NCI-H526 (cell line): ENCODE measurements around the gene CTXN2.

Experiments
- DNase-seq, 2 experiments: peaks; one replicate each; lab custom pipeline; 2025; lab: John Stamatoyannopoulos, UW

CTXN2 gene

GRCh38 chr15:48222627-48223026, 31.2 kb downstream of the CTXN2 start:
- DNase-seq, result no peak

DNA sequence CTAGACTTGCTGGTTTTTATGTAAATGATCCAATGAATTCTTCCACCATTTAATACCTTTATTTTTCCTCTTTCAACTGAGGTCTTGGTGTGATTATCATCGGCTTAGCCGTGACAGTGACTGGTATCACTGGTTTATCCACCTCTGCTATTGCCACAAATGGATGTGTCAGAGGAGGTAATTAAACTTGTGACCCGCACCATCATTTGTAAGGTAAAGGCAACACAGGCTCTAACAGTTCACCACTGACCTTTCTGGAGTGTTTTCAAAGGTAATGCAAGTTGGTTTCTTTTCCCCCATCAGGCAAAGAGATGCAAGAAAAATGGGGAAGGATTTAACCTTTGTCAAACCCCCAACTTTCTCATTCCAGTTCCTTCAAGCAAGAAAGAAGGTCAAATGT, 34.3 kb downstream of the CTXN2 start:
- no peak for DNase-seq

- DNase-seq, result no peak
These were observed 39.0 kb downstream of the CTXN2 start for GRCh38 chr15:48230498-48230897.

DNA sequence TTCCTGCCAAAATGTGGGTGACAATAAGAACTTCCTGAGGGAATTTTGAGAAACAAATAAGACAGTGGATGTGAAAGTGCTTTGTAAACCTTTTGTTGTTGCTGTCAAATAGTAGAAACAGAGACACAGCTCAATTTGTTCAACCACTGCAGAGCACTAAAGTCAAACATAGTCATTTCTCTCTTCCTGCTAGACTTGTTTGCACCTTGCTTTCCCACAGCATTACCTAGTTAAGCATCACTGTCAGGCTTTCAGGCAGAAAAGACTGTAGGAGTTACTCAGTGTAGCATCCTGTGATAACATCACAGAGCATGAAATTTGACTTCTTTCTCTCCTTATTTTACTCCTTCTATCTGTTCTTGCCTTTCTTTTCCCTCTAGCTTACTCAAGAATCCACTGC, 41.8 kb downstream of the CTXN2 start:
- DNase-seq, result no peak

DNA sequence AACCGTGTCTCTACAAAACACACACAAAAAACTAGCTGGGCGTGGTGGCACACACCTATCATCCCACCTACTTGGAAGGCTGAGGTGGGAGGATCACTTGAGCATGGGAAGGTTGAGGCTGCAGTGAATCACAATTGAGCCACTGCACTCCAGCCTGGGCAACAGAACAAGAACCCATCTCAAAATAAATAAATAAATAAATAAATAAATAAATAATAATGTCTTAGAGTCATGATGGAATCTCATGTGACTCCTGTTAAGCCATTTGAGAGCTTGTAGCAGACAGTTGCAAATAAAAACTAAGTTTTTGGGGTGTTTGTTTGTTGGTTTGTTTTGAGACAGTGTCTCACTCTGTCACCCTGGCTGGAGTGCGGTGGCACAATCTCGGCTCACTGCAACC, 47.9 kb downstream of the CTXN2 start:
- no peak for DNase-seq

- no peak for DNase-seq
These were observed 50.5 kb downstream of the CTXN2 start for GRCh38 chr15:48242015-48242414.

DNA sequence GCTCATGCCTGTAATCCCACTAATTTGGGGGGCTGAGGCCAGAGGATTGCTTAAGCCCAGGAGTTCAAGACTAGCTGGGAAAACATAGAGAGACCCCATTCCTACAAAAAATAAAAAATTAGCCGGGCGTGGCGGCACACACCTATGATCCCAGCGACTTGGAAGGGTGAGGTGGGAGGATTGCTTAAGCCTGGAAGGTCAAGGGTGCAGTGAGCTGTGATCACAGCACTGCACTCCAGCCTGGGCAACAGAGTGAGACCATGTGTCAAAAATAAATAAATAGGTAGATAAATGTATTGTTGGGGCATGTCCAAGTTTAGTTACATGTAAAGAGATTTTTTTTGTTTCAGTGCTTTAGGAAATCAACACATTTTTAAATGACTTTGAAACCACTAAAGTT, 51.1 kb downstream of the CTXN2 start:
- DNase-seq, result no peak

- DNase-seq, result no peak
These were observed 53.5 kb downstream of the CTXN2 start for GRCh38 chr15:48244921-48245320.

GRCh38 chr15:48248414-48248813, 56.9 kb downstream of the CTXN2 start:
- DNase-seq, result peak; percentile 73 to 78

DNA sequence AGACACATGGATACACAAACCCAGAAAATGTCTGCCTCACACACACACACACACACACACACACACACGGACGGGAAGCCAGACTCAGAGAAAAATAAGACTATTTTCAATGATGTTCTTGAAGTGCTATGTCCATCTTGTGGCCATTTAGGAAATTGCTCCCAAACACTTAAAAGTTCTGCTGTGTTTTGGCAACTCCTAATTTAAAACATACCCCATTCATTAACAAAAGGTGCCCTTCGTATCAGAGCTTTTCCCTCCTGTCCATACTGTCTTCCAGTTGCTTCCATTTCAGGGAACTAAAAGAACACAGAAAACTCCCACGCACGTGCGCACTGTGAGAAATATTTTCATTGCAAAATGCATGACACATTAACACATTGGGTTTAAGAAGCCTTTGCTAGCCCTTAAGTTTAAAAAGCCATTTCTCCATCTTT, 59.2 kb downstream of the CTXN2 start:
- peak; percentile 50 to 66 for DNase-seq

- no peak for DNase-seq
These were observed 61.7 kb downstream of the CTXN2 start for GRCh38 chr15:48253172-48253571.
